ENCODE data around the gene CNTFR. TPM values are rescaled to one million over a fixed set of nuclear protein-coding genes. Genes with fewer than 3 reads are reported as not detected.

CNTFR gene
- total RNA-seq, 1 donor from 2014 or later: 7.8 TPM

DNA sequence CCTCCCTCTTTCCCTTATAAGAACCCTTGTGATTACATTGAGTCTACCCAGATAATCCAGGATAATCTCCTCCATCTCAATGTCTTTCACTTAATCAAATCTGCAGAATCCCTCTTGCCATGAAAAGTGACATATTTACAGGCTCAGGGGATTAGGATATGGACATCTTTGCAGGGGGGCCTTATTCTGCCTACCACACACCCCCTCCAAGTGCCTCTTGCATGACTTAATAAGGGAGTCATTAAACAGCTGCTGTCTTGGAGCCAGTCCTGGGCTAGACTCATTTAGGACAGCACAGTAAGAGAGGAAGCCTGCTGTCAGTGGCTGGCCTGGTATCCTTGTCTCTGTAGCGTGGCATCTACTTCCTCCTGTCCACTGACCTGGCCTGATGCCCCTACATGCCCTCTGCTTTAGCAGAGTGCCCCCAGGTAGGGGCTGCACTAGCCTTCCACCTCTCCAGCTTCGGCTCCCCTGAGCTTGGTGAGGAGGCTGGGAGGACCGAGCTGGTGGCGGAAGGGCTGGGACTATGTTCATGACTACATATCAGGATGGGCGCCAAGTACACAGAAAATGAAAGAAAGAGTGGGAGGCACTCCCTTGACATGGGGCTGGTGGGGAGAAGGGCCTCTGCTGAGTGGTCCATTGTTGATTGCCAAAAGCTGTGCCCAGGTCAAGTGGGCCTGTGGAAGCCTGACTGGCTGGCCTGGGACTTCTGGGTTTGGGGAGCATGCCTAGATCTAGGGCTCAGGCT is 84.0 kb downstream of the CNTFR start:
- no peak for ATAC-seq (ENCODE audit: poor library complexity)

DNA sequence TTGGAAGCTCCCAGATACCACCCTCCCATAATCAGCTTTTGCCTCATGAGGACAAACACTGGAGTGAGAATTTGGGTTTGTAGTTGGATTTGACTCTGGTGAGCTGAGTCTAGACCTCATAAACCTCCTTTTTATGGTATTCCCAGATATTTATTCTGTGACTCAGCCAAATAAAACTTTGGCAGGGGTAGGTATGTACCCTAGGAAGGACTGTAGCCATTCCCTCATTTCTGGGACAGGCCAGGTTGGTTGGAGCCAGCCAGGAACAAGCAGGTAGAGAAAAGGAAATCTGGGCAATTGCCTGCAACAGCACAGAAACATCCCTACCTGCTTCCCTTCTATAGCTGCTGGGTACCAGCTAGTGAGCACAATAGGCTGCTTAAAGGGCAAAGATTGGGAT is 86.1 kb downstream of the CNTFR start:
- intact Hi-C loops (cut with DNase I): no loop called here
- DNase-seq: no peak

More for the DNA sequence above, 84.0 kb downstream of the CNTFR start:
- intact Hi-C loops (cut with DNase I): no loop called here
- DNase-seq: no peak

DNA sequence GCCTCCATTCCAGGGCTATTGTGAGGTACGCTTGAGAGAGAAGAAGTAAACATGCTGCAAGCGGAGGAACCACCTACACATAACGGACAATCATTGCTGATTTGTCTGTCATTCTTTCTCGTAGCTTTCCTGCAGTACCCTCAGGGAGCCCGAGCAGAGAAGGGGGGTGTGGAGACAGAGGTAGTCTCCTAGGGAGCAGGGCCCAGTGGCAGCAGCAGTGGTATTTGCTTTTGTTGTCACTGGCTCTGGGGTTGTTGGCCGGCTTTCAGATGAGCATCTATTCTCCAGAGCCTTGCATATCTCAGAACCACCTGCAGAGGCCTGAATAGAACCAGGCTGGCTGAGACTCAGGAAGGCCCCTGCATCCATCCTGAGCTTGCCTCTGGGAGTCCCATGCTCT is 86.6 kb downstream of the CNTFR start:
- intact Hi-C loops (cut with DNase I): no loop called here
- ATAC-seq (ENCODE audit: poor library complexity): no peak

More for the DNA sequence above, 86.1 kb downstream of the CNTFR start:
- no peak for ATAC-seq (ENCODE audit: poor library complexity)

DNA sequence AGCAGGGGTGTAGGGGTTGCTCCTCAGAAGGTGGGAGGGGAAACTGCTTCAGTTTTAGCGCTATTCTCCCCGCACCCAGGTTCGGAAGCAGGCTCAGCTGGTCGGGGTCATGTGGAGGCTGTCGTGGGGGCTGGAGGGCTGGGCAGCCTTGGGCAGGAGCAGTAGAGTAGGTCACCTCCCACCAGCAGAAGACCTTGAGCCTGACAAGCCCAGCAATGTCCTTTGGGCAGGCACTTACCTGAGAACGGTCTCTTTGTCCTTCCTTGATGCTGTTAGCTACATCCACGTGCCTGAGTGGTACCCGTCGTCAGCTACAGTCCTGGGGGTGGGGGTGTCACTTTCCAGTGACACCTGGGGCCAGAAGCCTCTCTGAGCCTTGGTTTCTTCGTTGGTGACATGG is 87.1 kb downstream of the CNTFR start:
- intact Hi-C loops (cut with DNase I): no loop called here
- DNase-seq (no peak), ATAC-seq (ENCODE audit: poor library complexity) (no peak)

More for the DNA sequence above, 86.6 kb downstream of the CNTFR start:
- no peak for DNase-seq

DNA sequence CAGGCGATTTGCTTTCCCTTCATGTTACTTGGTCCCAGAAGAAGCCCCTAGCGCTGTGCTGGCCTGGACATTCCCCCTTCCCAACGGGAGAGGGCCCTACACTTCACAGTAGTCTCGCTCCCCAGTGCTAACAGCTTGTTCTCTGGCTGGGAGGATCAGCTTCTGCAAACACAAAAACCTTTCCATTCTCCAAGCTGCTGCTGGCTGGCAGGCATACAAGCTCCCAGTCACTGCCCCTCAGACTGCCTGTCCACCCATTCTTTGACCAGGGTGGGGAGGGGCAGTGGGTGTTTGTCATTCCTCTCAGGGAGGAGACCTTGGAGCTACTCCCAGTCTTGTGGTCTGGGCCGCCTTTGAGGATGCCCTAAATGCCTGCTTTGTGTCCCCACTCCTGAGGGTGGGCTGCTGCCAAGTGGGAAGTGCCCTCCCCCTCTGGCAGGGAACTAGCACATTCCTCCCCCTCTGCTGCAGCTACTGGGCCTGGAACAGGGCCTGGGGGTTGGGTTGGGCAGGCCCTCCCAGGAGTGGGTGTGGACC is 87.6 kb downstream of the CNTFR start:
- peak; percentile 70 for DNase-seq
- ATAC-seq (ENCODE audit: poor library complexity): peak; percentile 74
- intact Hi-C loops (cut with DNase I): loop anchor here (2.0 kb wide), 2 partner anchors 65 to 97 kb away; no protein-coding TSS in a partner anchor

Other genes with a start within 250 kb of the CNTFR start
- gene MYORG, start 212.8 kb downstream of the CNTFR start, total RNA-seq: 8.1 TPM
- gene FAM219A, start 131.2 kb downstream of the CNTFR start, total RNA-seq: 20.6 TPM
- gene DNAI1, start 130.9 kb downstream of the CNTFR start, total RNA-seq: not detected
- 0.48 TPM for gene ENHO, start 66.7 kb downstream of the CNTFR start, total RNA-seq
- 43.4 TPM for gene RPP25L, start 22.4 kb upstream of the CNTFR start, total RNA-seq
- gene DCTN3, start 30.8 kb upstream of the CNTFR start, total RNA-seq: 129 TPM
- not detected for gene ARID3C, start 39.3 kb upstream of the CNTFR start, total RNA-seq
- gene SIGMAR1, start 48.1 kb upstream of the CNTFR start, total RNA-seq: 22.2 TPM
- gene GALT, start 57.0 kb upstream of the CNTFR start, total RNA-seq: 53.8 TPM
- gene IL11RA, start 62.5 kb upstream of the CNTFR start, total RNA-seq: 48.8 TPM
- not detected for gene CCL27, start 72.9 kb upstream of the CNTFR start, total RNA-seq
- 0.70 TPM for gene CCL19, start 101.6 kb upstream of the CNTFR start, total RNA-seq
- 4.9 TPM for gene CCL21, start 120.4 kb upstream of the CNTFR start, total RNA-seq

Measured in Right ventricle myocardium superior (tissue), 1 donor.